Measurements from ENCODE around the gene B4GALT7. TPM values are rescaled to one million over a fixed set of nuclear protein-coding genes. Genes with fewer than 3 reads are reported as not detected.
"Not testable (repeated sequence)": the region's sequence is repeated elsewhere in the genome, so short reads cannot be mapped to it uniquely, and the experiment has no call there.

B4GALT7 gene
- 14.3 TPM for total RNA-seq
- 29.4 TPM for polyA plus RNA-seq

DNA sequence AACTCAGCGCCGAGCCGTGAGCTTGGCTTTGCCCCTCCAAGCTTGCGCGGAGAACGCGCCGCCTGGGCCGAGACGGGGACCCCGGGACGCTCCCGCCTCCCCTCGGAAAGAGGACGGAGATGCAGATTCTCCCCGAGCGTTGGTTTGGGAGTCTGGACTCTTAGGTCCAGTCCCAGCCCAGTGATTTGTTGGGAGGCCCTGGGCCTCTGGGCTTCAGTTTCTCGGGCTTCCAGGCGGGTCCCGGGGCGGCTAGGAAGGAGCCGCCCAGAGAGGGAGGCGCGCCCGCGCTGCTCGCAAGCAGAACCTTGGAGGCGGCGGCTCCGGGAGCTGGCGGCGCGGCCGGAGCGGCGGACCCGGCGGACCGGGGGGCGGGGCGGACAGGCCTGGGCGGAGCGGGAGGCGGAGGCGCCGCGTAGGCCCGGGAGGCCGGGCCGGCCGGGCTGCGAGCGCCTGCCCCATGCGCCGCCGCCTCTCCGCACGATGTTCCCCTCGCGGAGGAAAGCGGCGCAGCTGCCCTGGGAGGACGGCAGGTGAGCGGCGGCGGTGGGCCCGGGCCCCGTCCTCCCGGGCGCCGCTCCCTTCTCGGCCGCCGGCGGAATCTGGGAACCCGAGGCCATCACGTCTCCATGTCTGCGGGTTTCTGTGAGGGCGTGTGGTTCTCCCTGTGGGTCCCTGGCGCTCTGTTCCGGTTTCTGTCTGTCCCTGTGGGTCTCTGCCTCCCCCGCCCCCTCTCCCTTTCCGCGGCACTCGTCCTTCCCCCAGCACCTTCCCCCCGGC lies at the start of gene B4GALT7:
Gene B4GALT7 (plus strand): TSS at position 402 of the 777 bp plus-strand sequence. CDS start 79 bp downstream, at position 481.
- H3K4me1 ChIP-seq (ENCODE audit: insufficient read depth), result no peaks in the 10 kb centered on the region
- no peaks in the 10 kb centered on the region for H3K36me3 ChIP-seq (ENCODE audit: insufficient read depth)
- WGBS, result under 1% methylated on average over 86 of the region's 86 CpGs
- no peak for DNase-seq (ENCODE audit: extremely low spot score)
- H3K4me3 ChIP-seq (ENCODE audit: low read depth, low read length), result peak within 1 kb of the TSS; percentile 81
- H3K27ac ChIP-seq (ENCODE audit: low read depth), result peak within 1 kb of the TSS; percentile 89

- no peak for DNase-seq (ENCODE audit: extremely low spot score)
- Histone ChIP-seq H3K27ac (ENCODE audit: low read depth) (no peak overlapping the region), H3K4me1 (ENCODE audit: insufficient read depth) (peaks cover 3% of the 10 kb centered on the region), H3K36me3 (ENCODE audit: insufficient read depth) (no peaks in the 10 kb centered on the region), H3K4me3 (ENCODE audit: low read depth, low read length) (peak overlapping the region; percentile 97)
- WGBS, result 33% methylated on average over 16 of the region's 16 CpGs
Measured at GRCh38 chr5:177552839-177553455, 47.0 kb upstream of the B4GALT7 start.

DNA sequence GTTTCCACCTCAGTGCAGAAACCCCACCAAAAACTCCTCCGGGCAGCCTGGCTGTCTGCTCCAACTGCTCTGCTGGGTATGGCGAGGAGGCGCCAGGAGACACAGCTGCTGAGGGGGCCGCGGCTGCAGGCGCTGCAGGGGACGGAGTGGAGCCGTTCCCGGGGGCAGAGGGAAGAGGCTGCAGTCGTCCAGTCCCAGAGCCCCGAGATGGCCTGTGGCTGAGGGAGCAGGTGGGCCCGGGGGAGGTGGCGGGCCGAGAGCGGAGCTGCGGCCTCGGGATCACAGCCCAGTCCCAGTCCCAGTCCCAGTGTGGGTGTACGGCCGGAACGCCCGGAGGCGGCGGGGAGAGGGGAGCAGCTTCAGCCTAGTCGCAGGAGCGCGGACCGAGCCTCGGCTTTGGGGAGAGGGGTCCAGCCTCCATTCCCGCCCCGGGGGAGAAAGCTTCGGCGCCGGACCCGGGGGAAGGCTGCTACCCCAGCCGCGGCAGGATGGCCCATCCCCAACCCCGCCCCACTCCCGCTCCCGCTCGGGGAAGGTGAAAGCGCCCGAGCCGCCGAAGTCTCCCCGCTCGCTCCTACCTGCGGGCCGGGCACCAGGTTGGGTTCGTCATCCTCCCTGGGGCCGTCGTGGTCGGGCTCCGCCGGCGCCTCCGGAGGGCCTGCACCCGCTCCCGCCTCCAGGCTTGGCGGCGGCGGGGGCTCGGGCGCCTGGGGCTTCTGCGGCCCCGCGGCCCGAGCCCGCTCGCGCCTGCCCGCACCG lies 46.1 kb upstream of the B4GALT7 start:
- Histone ChIP-seq H3K4me1 (ENCODE audit: insufficient read depth) (peaks cover 1% of the 10 kb centered on the region), H3K36me3 (ENCODE audit: insufficient read depth) (no peaks in the 10 kb centered on the region), H3K27ac (ENCODE audit: low read depth) (peak overlapping the region; percentile 85), H3K4me3 (ENCODE audit: low read depth, low read length) (peak overlapping the region; percentile 97)
- WGBS, result under 1% methylated on average over 72 of the region's 72 CpGs
- DNase-seq (ENCODE audit: extremely low spot score), result no peak

GRCh38 chr5:177554474-177555111 lies 45.3 kb upstream of the B4GALT7 start, which contains the start of gene FAM193B:
FAM193B (minus strand) TSS chr5:177554563; CDS start chr5:177554458, 105 bp downstream.
- DNase-seq (ENCODE audit: extremely low spot score), result peak; percentile 85
- 8% methylated on average over 49 of the region's 49 CpGs for WGBS
- Histone ChIP-seq H3K36me3 (ENCODE audit: insufficient read depth) (no peaks in the 10 kb centered on the region), H3K4me1 (ENCODE audit: insufficient read depth) (no peaks in the 10 kb centered on the region), H3K27ac (ENCODE audit: low read depth) (peak within 1 kb of the TSS; percentile 85), H3K4me3 (ENCODE audit: low read depth, low read length) (peak within 1 kb of the TSS; percentile 97)

DNA sequence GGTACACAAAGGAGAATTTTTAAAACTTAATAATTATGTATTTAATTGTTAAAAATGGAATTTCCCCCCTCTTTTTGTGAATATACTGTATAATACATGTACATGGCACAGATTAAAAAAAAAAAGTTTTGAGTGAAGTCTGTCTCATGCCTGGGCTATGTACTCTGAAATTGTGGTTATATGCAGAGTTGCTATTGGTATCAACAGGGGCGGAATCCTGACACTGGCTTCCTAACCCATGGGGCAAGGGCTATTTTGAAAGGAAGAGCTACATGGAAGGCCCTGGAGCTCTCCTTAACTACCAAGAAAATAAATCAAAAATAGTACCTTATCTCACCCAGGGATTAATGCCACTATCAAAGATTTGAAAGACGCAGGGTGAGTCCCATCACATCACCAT lies 44.7 kb upstream of the B4GALT7 start:
- Histone ChIP-seq H3K27ac (ENCODE audit: low read depth) (no peak overlapping the region), H3K4me1 (ENCODE audit: insufficient read depth) (no peaks in the 10 kb centered on the region), H3K36me3 (ENCODE audit: insufficient read depth) (no peaks in the 10 kb centered on the region), H3K4me3 (ENCODE audit: low read depth, low read length) (no peak overlapping the region)
- DNase-seq (ENCODE audit: extremely low spot score), result no peak
- 81% methylated on average over 2 of the region's 2 CpGs for WGBS

DNA sequence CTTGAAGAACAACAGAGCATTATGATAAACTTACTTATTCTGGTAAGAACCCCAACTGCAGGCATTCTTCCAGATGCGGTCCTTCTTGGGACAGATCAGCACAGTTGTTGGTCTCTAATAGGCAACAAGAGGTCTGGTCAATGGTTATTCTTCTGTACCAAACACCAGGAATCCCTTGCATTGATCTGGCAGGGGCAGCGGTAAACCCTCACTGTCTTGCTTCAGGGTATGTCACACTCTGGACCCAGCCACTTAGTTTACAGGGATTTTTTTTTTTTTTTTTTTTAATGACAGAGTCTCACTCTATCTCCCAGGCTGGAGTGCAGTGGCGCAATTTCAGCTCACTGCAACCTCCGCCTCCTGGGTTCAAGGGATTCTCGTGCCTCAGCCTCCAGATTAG lies 44.3 kb upstream of the B4GALT7 start:
- H3K4me1 ChIP-seq (ENCODE audit: insufficient read depth), result no peaks in the 10 kb centered on the region
- DNase-seq (ENCODE audit: extremely low spot score), result no peak
- no peak overlapping the region for H3K4me3 ChIP-seq (ENCODE audit: low read depth, low read length)
- no peak overlapping the region for H3K27ac ChIP-seq (ENCODE audit: low read depth)
- H3K36me3 ChIP-seq (ENCODE audit: insufficient read depth), result no peaks in the 10 kb centered on the region
- WGBS, result 92% methylated on average over 5 of the region's 5 CpGs

DNA sequence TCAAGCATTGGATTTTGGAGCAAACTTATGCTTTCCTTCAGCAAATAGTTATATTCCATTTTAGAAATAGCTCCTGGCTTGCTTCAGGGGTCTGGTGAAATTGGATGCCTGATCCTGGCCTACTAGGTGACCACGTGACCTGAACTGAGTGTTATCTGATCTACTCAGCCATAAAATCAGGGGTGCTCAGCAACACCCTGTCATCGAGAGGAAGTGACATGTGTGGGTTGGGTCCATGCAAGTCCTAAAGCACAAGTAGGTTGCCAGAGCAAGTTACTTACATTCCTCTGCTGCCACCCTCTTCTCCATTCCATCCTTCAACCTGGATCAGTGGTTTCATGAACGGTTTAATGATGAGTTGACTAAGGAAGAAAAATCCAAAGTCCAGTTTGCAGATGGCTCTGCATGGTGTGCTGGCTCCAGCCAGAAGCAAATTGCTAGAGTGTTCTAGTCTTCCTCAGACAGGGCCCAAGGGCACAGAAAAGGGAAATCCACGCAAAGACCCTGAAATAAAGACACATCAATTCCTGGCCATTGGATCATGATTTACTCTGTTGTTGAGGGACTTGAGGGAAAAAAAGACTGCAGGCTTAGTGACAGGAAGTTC lies 42.8 kb upstream of the B4GALT7 start:
- H3K27ac ChIP-seq (ENCODE audit: low read depth), result no peak overlapping the region
- WGBS, result 27% methylated on average over 4 of the region's 4 CpGs

DNA sequence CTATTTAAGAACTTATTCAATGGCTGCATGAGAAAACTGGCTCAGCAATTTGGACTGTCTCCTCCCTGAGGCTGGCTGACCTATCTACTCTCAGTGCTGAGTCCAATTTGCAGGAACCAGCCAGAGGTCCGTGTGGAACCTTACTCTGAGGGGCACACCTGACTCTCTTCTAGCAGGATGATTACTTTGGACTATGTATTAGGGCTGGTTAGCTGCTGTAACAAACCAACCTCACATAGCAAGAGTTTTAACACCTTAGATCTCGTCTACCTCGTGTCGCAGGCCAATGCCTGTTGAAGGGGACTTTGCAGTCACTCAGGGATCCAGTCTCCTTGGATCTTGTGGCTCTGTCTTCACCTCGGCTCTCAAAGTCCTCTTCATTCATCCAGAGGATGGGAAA lies 42.1 kb upstream of the B4GALT7 start:
- 77% methylated on average over 5 of the region's 5 CpGs for WGBS
- Histone ChIP-seq H3K36me3 (ENCODE audit: insufficient read depth) (no peaks in the 10 kb centered on the region), H3K4me3 (ENCODE audit: low read depth, low read length) (no peak overlapping the region), H3K27ac (ENCODE audit: low read depth) (no peak overlapping the region), H3K4me1 (ENCODE audit: insufficient read depth) (no peaks in the 10 kb centered on the region)
- no peak for DNase-seq (ENCODE audit: extremely low spot score)

More for the DNA sequence above, 42.8 kb upstream of the B4GALT7 start:
- Histone ChIP-seq H3K36me3 (ENCODE audit: insufficient read depth) (no peaks in the 10 kb centered on the region), H3K4me3 (ENCODE audit: low read depth, low read length) (no peak overlapping the region), H3K4me1 (ENCODE audit: insufficient read depth) (no peaks in the 10 kb centered on the region)
- DNase-seq (ENCODE audit: extremely low spot score), result no peak

DNA sequence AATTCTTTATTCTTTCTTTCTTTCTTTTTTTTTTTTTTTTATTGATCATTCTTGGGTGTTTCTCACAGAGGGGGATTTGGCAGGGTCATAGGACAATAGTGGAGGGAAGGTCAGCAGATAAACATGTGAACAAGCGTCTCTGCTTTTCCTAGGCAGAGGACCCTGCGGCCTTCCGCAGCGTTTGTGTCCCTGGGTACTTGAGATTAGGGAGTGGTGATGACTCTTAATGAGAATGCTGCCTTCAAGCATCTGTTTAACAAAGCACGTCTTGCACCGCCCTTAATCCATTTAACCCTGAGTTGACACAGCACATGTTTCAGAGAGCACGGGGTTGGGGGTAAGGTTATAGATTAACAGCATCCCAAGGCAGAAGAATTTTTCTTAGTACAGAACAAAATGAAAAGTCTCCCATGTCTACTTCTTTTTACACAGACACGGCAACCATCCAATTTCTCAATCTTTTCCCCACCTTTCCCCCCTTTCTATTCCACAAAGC lies 40.4 kb upstream of the B4GALT7 start:
- 54% methylated on average over 8 of the region's 8 CpGs for WGBS
- H3K4me1 ChIP-seq (ENCODE audit: insufficient read depth); H3K4me3 ChIP-seq (ENCODE audit: low read depth, low read length); H3K27ac ChIP-seq (ENCODE audit: low read depth); DNase-seq (ENCODE audit: extremely low spot score); H3K36me3 ChIP-seq (ENCODE audit: insufficient read depth): not testable (repeated sequence)

- 79% methylated on average over 8 of the region's 8 CpGs for WGBS
- no peak overlapping the region for H3K4me3 ChIP-seq (ENCODE audit: low read depth, low read length)
- H3K4me1 ChIP-seq (ENCODE audit: insufficient read depth), result no peaks in the 10 kb centered on the region
- H3K27ac ChIP-seq (ENCODE audit: low read depth), result no peak overlapping the region
- DNase-seq (ENCODE audit: extremely low spot score), result no peak
- H3K36me3 ChIP-seq (ENCODE audit: insufficient read depth), result no peaks in the 10 kb centered on the region
Measured at GRCh38 chr5:177565046-177565445, 34.9 kb upstream of the B4GALT7 start.

DNA sequence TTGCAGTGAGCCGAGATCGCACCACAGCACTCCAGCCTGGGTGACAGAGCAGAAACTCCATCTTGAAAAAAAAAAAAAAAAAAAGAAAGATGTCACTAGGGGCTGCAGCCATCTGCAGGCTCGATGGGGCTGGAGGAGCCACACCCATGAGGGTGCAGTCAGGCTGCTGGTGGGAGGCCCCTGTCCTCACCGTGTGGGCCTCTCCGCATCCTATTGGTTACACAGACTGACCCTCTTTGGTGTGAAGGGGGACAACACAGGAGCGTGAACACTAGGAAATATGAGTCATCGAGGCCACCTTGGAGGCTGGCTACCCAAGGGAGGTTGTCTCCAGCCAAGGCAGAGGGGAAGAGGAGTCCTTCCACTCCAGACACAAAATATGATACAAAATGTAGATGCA lies 31.6 kb upstream of the B4GALT7 start:
- no peaks in the 10 kb centered on the region for H3K4me1 ChIP-seq (ENCODE audit: insufficient read depth)
- DNase-seq (ENCODE audit: extremely low spot score), result no peak
- no peak overlapping the region for H3K27ac ChIP-seq (ENCODE audit: low read depth)
- H3K36me3 ChIP-seq (ENCODE audit: insufficient read depth), result no peaks in the 10 kb centered on the region
- WGBS, result 75% methylated on average over 7 of the region's 7 CpGs
- H3K4me3 ChIP-seq (ENCODE audit: low read depth, low read length), result no peak overlapping the region

- Histone ChIP-seq H3K27ac (ENCODE audit: low read depth) (no peak overlapping the region), H3K36me3 (ENCODE audit: insufficient read depth) (no peaks in the 10 kb centered on the region), H3K4me1 (ENCODE audit: insufficient read depth) (no peaks in the 10 kb centered on the region), H3K4me3 (ENCODE audit: low read depth, low read length) (no peak overlapping the region)
- no peak for DNase-seq (ENCODE audit: extremely low spot score)
- 66% methylated on average over 2 of the region's 2 CpGs for WGBS
Measured at GRCh38 chr5:177569894-177570293, 30.0 kb upstream of the B4GALT7 start.

DNA sequence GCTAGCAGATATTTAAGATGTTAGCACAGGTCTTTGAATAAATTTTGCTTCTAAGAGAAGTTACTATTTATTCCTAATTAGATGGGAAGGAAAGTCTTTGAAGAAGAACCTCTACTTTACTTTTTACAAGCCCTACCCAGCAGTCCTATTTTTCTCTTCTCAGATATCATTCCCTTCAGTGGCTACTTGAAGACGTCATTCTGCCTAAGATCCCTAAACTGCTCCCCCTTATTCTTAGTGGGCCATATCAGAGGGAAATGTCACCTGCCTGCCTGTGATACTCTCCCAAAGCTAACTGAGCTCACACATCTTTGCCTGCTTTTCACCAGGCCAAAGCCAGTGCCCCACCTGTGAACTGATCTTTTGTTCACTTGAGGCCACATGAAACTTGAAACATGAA lies 24.4 kb upstream of the B4GALT7 start:
- no peak for DNase-seq (ENCODE audit: extremely low spot score)
- H3K36me3 ChIP-seq (ENCODE audit: insufficient read depth), result no peaks in the 10 kb centered on the region
- WGBS, result 36% methylated on average over 1 of the region's 1 CpG
- H3K27ac ChIP-seq (ENCODE audit: low read depth), result peak overlapping the region; percentile 73
- no peak overlapping the region for H3K4me3 ChIP-seq (ENCODE audit: low read depth, low read length)
- H3K4me1 ChIP-seq (ENCODE audit: insufficient read depth), result no peaks in the 10 kb centered on the region

All from urinary bladder (tissue), 4 donors.